SU-DHL-6 (cell line): ENCODE results near the gene OLFM2.

Experiments
- CTCF ChIP-seq: fragments of 200-600 bp; sonication (generic); IDR thresholded peaks from one replicate; pipeline ENCODE4 v1.5.1; 2017; ENCODE audit warnings: antibody characterized with exemption, mild to moderate bottlenecking, low read length, moderate library complexity; ENCODE audit not compliant: insufficient read depth, poor library complexity, severe bottlenecking
- EZH2phosphoT487 ChIP-seq: fragments of 200-600 bp; sonication (generic), shearing (Covaris generic); conservative IDR thresholded peaks from 2 replicates; pipeline ENCODE4 v1.6.1; 2018; ENCODE audit warnings: mild to moderate bottlenecking, antibody characterized with exemption, low read length, moderate library complexity, mixed read lengths

- no peak for TF ChIP-seq CTCF
- TF ChIP-seq EZH2phosphoT487: no peak
Observed at GRCh38 chr19:9936326-9937000, at the start of gene OLFM2.
